H1 (cell line): ENCODE results near the gene PGAM2. TPM values are rescaled to one million over a fixed set of nuclear protein-coding genes. Genes with fewer than 3 reads are reported as not detected.

Experiments
- CTCF ChIA-PET: fragments of 300-600 bp; sonication (Branson Sonifier 250); formaldehyde crosslinking; loops from one replicate; lab custom pipeline; 2021; ENCODE audit not compliant: partially characterized antibody; lab: Charles Lee
- POLR2A ChIA-PET: fragments of 300-600 bp; sonication (Branson Sonifier 250); formaldehyde crosslinking; loops from one replicate; lab custom pipeline; 2021; ENCODE audit warnings: inconsistent platforms; ENCODE audit not compliant: partially characterized antibody; lab: Charles Lee
- DNase-seq, 2 experiments: peaks; one replicate each; pipeline versions ENCODE4 v3.0.0 to v3.0.0-alpha.2; 2010 to 2022; ENCODE audit warnings: low spot score in 2 of 2, low read depth in 1 of 2, mixed read lengths in 1 of 2
- FAIRE-seq: peaks from 2 replicates; lab custom pipeline; 2011; peaks lifted over from hg19 to GRCh38; lab: Jason Lieb, UNC
- H2AFZ ChIP-seq: 2 replicates; pipeline ENCODE4 v1.8.1; 2012; ENCODE audit warnings: low read length, inconsistent platforms
- H2AK5ac ChIP-seq: 2 replicates; pipeline ENCODE4 v1.6.1; 2013; ENCODE audit warnings: low read depth, low read length
- H2BK120ac ChIP-seq: replicated peaks from 2 replicates; pipeline ENCODE3; 2013; ENCODE audit warnings: low read depth, low read length, inconsistent platforms
- H2BK12ac ChIP-seq: 2 replicates; pipeline ENCODE4 v1.6.1; 2013; ENCODE audit warnings: low read depth, low read length
- H2BK15ac ChIP-seq: 2 replicates; pipeline ENCODE4 v1.6.1; 2013; ENCODE audit warnings: low read length
- H2BK20ac ChIP-seq: 2 replicates; pipeline ENCODE4 v1.6.1; 2013; ENCODE audit warnings: low read length
- H2BK5ac ChIP-seq: 2 replicates; pipeline ENCODE4 v1.6.1; 2013; ENCODE audit warnings: low read depth, low read length
- H3K14ac ChIP-seq: 2 replicates; pipeline ENCODE4 v1.6.1; 2013; ENCODE audit warnings: inconsistent platforms; ENCODE audit not compliant: insufficient read length
- H3K18ac ChIP-seq: 2 replicates; pipeline ENCODE4 v1.6.1; 2013; ENCODE audit warnings: low read length; ENCODE audit errors: extremely low read depth
- H3K23ac ChIP-seq: 2 replicates; pipeline ENCODE4 v1.6.1; 2013; ENCODE audit warnings: inconsistent platforms; ENCODE audit not compliant: insufficient read length
- H3K23me2 ChIP-seq: 2 replicates; pipeline ENCODE4 v1.6.1; 2013; ENCODE audit warnings: low read depth, low read length
- H3K27ac ChIP-seq: 2 replicates; pipeline ENCODE4 v1.6.1; 2011; ENCODE audit warnings: low read depth, low read length, inconsistent platforms
- H3K27me3 ChIP-seq, 4 experiments: replicated peaks in 1 of 4; 1 replicate in 1 of 4; 2 replicates in 3 of 4; pipeline versions ENCODE4 v1.6.1 to v1.8.1; 2011 to 2013; ENCODE audit warnings: low read length in 3 of 4, mild to moderate bottlenecking in 3 of 4, inconsistent platforms in 2 of 4, mixed read lengths in 2 of 4, moderate library complexity in 1 of 4; ENCODE audit not compliant: control insufficient read depth in 3 of 4, insufficient read depth in 3 of 4; ENCODE audit errors: extremely low read depth in 1 of 4
- H3K36me3 ChIP-seq, 4 experiments: 2 replicates each; pipeline versions ENCODE4 v1.6.1 to v1.8.1; 2011 to 2013; ENCODE audit warnings: mild to moderate bottlenecking in 4 of 4, low read length in 3 of 4, moderate library complexity in 2 of 4, control low read depth in 1 of 4, inconsistent platforms in 1 of 4; ENCODE audit not compliant: insufficient read depth in 4 of 4, control insufficient read depth in 2 of 4
- H3K4ac ChIP-seq: replicated peaks from 2 replicates; pipeline ENCODE3; 2013; ENCODE audit warnings: low read length, low read depth, mixed read lengths, inconsistent platforms; ENCODE audit not compliant: insufficient read length
- H3K4me1 ChIP-seq, 4 experiments: replicated peaks in 1 of 4; 1 replicate in 1 of 4; 2 replicates in 3 of 4; pipeline versions ENCODE4 v1.6.1 to v1.8.1; 2011 to 2013; ENCODE audit warnings: low read length in 3 of 4, inconsistent platforms in 2 of 4, mixed read lengths in 1 of 4; ENCODE audit not compliant: insufficient read depth in 4 of 4, control insufficient read depth in 3 of 4
- H3K4me2 ChIP-seq, 2 experiments: 2 replicates each; pipeline versions ENCODE4 v1.6.1 to v1.8.1; 2011 to 2013; ENCODE audit warnings: low read depth in 2 of 2, low read length in 2 of 2, control low read depth in 1 of 2, inconsistent platforms in 1 of 2, mild to moderate bottlenecking in 1 of 2; ENCODE audit not compliant: insufficient read depth in 1 of 2
- H3K4me3 ChIP-seq, 4 experiments: fragments of 200-600, 300-600 bp in 1 of 4; sonication (generic), shearing (Covaris generic), sonication (Bioruptor Twin) in 1 of 4; 2 replicates each; pipeline versions ENCODE4 v1.5.1 to v1.8.1; 2011 to 2016; ENCODE audit warnings: low read length in 4 of 4, low read depth in 3 of 4, control low read depth in 2 of 4, inconsistent platforms in 2 of 4, mild to moderate bottlenecking in 2 of 4, mixed read lengths in 1 of 4, moderate library complexity in 1 of 4; ENCODE audit not compliant: insufficient read depth in 2 of 4; ENCODE audit errors: extremely low read depth in 1 of 4
- H3K56ac ChIP-seq: replicated peaks from 2 replicates; pipeline ENCODE3; 2013; ENCODE audit warnings: low read depth, mild to moderate bottlenecking, mixed read lengths, low read length, inconsistent platforms; ENCODE audit not compliant: insufficient read length
- H3K79me1 ChIP-seq: 2 replicates; pipeline ENCODE4 v1.6.1; 2013; ENCODE audit warnings: low read depth, low read length, control low read depth
- H3K79me2 ChIP-seq, 2 experiments: 2 replicates each; pipeline versions ENCODE4 v1.6.1 to v1.8.1; 2012 to 2013; ENCODE audit warnings: low read length in 2 of 2, mild to moderate bottlenecking in 2 of 2, inconsistent platforms in 1 of 2; ENCODE audit not compliant: insufficient read depth in 2 of 2, control insufficient read depth in 1 of 2
- H3K9ac ChIP-seq, 4 experiments: replicated peaks in 1 of 4; 1 replicate in 1 of 4; 2 replicates in 3 of 4; pipeline versions ENCODE4 v1.6.1 to v1.8.1; 2011 to 2013; ENCODE audit warnings: low read depth in 3 of 4, low read length in 3 of 4, control low read depth in 2 of 4, mild to moderate bottlenecking in 2 of 4, moderate library complexity in 2 of 4, inconsistent platforms in 1 of 4; ENCODE audit errors: extremely low read depth in 1 of 4
- H3K9me3 ChIP-seq, 2 experiments: 2 replicates each; pipeline versions ENCODE4 v1.6.1 to v1.8.1; 2012 to 2013; ENCODE audit warnings: mild to moderate bottlenecking in 2 of 2, moderate library complexity in 2 of 2, control low read depth in 1 of 2, inconsistent platforms in 1 of 2, low read depth in 1 of 2, low read length in 1 of 2, mixed read lengths in 1 of 2; ENCODE audit not compliant: insufficient read depth in 2 of 2
- H4K20me1 ChIP-seq, 2 experiments: replicated peaks in 1 of 2; 2 replicates each; pipeline versions ENCODE3 to v1.8.1; 2011 to 2013; ENCODE audit warnings: inconsistent platforms in 2 of 2, low read length in 2 of 2, mild to moderate bottlenecking in 1 of 2; ENCODE audit not compliant: insufficient read depth in 2 of 2, control insufficient read depth in 1 of 2
- H4K5ac ChIP-seq: 2 replicates; pipeline ENCODE4 v1.6.1; 2013; ENCODE audit warnings: low read length, low read depth, mixed read lengths, inconsistent platforms; ENCODE audit not compliant: insufficient read length
- H4K8ac ChIP-seq: 2 replicates; pipeline ENCODE4 v1.8.0; 2013; ENCODE audit warnings: mild to moderate bottlenecking, moderate library complexity, low read length, inconsistent platforms; ENCODE audit not compliant: insufficient read depth; ENCODE audit errors: extremely low read depth
- H4K91ac ChIP-seq: replicated peaks from 2 replicates; pipeline ENCODE3; 2013; ENCODE audit warnings: low read length, mixed read lengths, inconsistent platforms; ENCODE audit not compliant: insufficient read length
- CBX8 ChIP-seq: fragments of 300-800, 300-1000 bp; sonication (generic); IDR thresholded peaks from 2 replicates; pipeline ENCODE4 v1.7.1; 2016; ENCODE audit warnings: low read depth, low read length, borderline replicate concordance
- CTCF ChIP-seq, 3 experiments: IDR thresholded peaks; 1 replicate in 2 of 3; 2 replicates in 1 of 3; pipeline versions ENCODE4 v1.5.1 to v1.6.1; 2011; ENCODE audit warnings: low read length in 3 of 3, mild to moderate bottlenecking in 3 of 3, inconsistent platforms in 2 of 3, low read depth in 1 of 3, moderate library complexity in 1 of 3; ENCODE audit not compliant: insufficient read depth in 1 of 3; ENCODE audit errors: control extremely low read depth in 1 of 3
- GTF2F1 ChIP-seq: IDR thresholded peaks from 2 replicates; pipeline ENCODE4 v1.6.1; 2012; ENCODE audit warnings: low read depth, low read length, improper control_type of control experiment, borderline replicate concordance
- POLR2AphosphoS5 ChIP-seq: IDR thresholded peaks from 2 replicates; pipeline ENCODE4 v1.6.1; 2011; ENCODE audit warnings: low read depth, low read length
- RFX5 ChIP-seq: IDR thresholded peaks from 2 replicates; pipeline ENCODE4 v1.6.1; 2011; ENCODE audit warnings: low read depth, low read length, improper control_type of control experiment, borderline replicate concordance
- SP2 ChIP-seq: IDR thresholded peaks from 2 replicates; pipeline ENCODE4 v1.6.1; 2012; ENCODE audit warnings: mild to moderate bottlenecking, low read length, inconsistent platforms
- WGBS, 2 experiments: shearing (Covaris generic) in 1 of 2; methylation state at CpG; one replicate each; pipeline versions ENCODE4 v1.1.6 to v1.1.7; 2013 to 2015; ENCODE audit warnings: low lambda C conversion rate in 2 of 2, mixed read lengths in 2 of 2, inconsistent platforms in 1 of 2, low coverage in 1 of 2, missing lambda C conversion rate in 1 of 2; ENCODE audit not compliant: insufficient replicate concordance in 2 of 2, insufficient coverage in 1 of 2, insufficient read length in 1 of 2; ENCODE audit errors: extremely low coverage in 1 of 2, missing lambda C conversion rate in 1 of 2; 5-methylcytosine and 5-hydroxymethylcytosine counted together
- polyA plus RNA-seq, 7 experiments: library from polyadenylated mRNA; depleted of rRNA in 3 of 7; stranded (reverse) in 5 of 7; unstranded in 2 of 7; fragments of >200 nt in 5 of 7; fragments of 200-250 nt in 2 of 7; gene quantifications; 1 replicate in 5 of 7; 2 replicates in 1 of 7; 4 replicates in 1 of 7; pipeline versions ENCODE4 v1.2.1 to v1.2.3, GENCODE V29; 2011 to 2013; ENCODE audit warnings: missing spikeins in 2 of 7, mixed read lengths in 2 of 7
- total RNA-seq: library from RNA; stranded (reverse); fragmentation: NEBNext Ultra II Directional; extraction: Animal tissue kit (Norgen Biotek cat#: 25700); gene quantifications from 2 replicates; pipeline ENCODE4 v1.2.1, GENCODE V29; 2021

Gene PGAM2
- total and polyA plus RNA-seq, 2 of the 8 experiments (the other 6 are each of a cell fraction or from before 2014, with no cell fraction given), result 2.1 to 2.9 TPM

GRCh38 chr7:44059219-44060090, 5.9 kb downstream of the PGAM2 start:
- Histone ChIP-seq H3K14ac (no peak overlapping the region), H3K9me3 (no peaks in the 10 kb centered on the region), H3K9ac (no peak overlapping the region), H3K18ac (no peak overlapping the region), H3K4me2 (no peak overlapping the region), H2AK5ac (no peak overlapping the region), H4K20me1 (peaks cover 5 to 18% of the 10 kb centered on the region in 2 experiments), H3K23me2 (no peaks in the 10 kb centered on the region), H3K4me3 (no peak overlapping the region), H4K91ac (no peak overlapping the region), H3K4me1 (peaks cover 0 to 11% (median 9%) of the 10 kb centered on the region in 4 experiments; a peak in 6 of 7 replicates), H2BK120ac (no peak overlapping the region), H3K4ac (no peak overlapping the region), H3K79me1 (no peaks in the 10 kb centered on the region), H3K79me2 (no peaks in the 10 kb centered on the region), H3K56ac (no peak overlapping the region), H2BK5ac (no peak overlapping the region; the same call in 1 of the 2 replicates), H2BK15ac (no peak overlapping the region), H3K27me3 (no peaks in the 10 kb centered on the region), H4K5ac (no peak overlapping the region), H2BK12ac (no peak overlapping the region), H2BK20ac (no peak overlapping the region), H3K23ac (no peak overlapping the region), H2AFZ (no peak overlapping the region), H3K27ac (no peak overlapping the region), H3K36me3 (peaks cover 4 to 34% (median 31%) of the 10 kb centered on the region in 4 experiments), H4K8ac (peak overlapping the region; percentile 14; the same call in 1 of the 2 replicates)
- 91% methylated on average over 14 of the region's 14 CpGs; no CpG with 5 or more reads in 1 of the 2 experiments for WGBS, 2 experiments
- ChIA-PET CTCF (no interaction called here), POLR2A (no interaction called here)
- TF ChIP-seq POLR2AphosphoS5 (no peak), GTF2F1 (no peak), CTCF (IDR thresholded peaks at IDR 0.05; ENCODE audit: control extremely low read depth in 1 of 3, insufficient read depth in 1 of 3, low read depth in 1 of 3, low read length in 3 of 3) (no peak), CBX8 (no peak), RFX5 (no peak), SP2 (no peak)
- no peak for FAIRE-seq
- DNase-seq, result no peak
